Uterus (tissue), 4 donors: Measurements from ENCODE around the gene ZDHHC11B. TPM values are rescaled to one million over a fixed set of nuclear protein-coding genes. Genes with fewer than 3 reads are reported as not detected.

Source experiments
- DNase-seq, 2 donors: peaks; one replicate each; pipeline ENCODE4 v3.0.0-alpha.2; 2019 to 2020
- H3K27ac ChIP-seq, 2 donors: fragments of 200-600 bp; sonication (generic); 1 replicate in 1 of 2; 2 replicates in 1 of 2; pipeline ENCODE4 v1.5.1; 2016 to 2018
- H3K27me3 ChIP-seq, 2 donors: fragments of 200-600 bp; sonication (generic); one replicate each; pipeline ENCODE4 v1.5.1; 2018 to 2019; ENCODE audit warnings: control low read depth in 1 of 2
- H3K36me3 ChIP-seq, 2 donors: fragments of 200-600 bp; sonication (generic); one replicate each; pipeline ENCODE4 v1.5.1; 2019; ENCODE audit warnings: control low read depth in 1 of 2
- H3K4me1 ChIP-seq, 2 donors: fragments of 200-600 bp; sonication (generic); one replicate each; pipeline ENCODE4 v1.5.1; 2018 to 2019; ENCODE audit warnings: control low read depth in 1 of 2
- H3K4me3 ChIP-seq, 2 donors: fragments of 200-600 bp; sonication (generic); 1 replicate in 1 of 2; 2 replicates in 1 of 2; pipeline ENCODE4 v1.5.1; 2018 to 2019; ENCODE audit warnings: mild to moderate bottlenecking in 1 of 2
- H3K9me3 ChIP-seq, 2 donors: fragments of 200-600 bp; sonication (generic); one replicate each; pipeline ENCODE4 v1.5.1; 2019; ENCODE audit warnings: control low read depth in 1 of 2
- POLR2A ChIP-seq, 2 donors: fragments of 450-650 bp; IDR thresholded peaks; one replicate each; pipeline ENCODE4 v1.6.1; 2016; ENCODE audit warnings: antibody characterized with exemption in 2 of 2, mild to moderate bottlenecking in 1 of 2, moderate library complexity in 1 of 2
- intact Hi-C: fragments of 100-400 bp; cut with DNase I; formaldehyde crosslinking; loops from one replicate; pipeline ENCODE4 v1.15.1; 2023; ENCODE audit warnings: low total_unique reads
- total RNA-seq, 4 donors: library from RNA; depleted of rRNA in 3 of 4; stranded (reverse); fragments of >200 nt in 3 of 4; gene quantifications; one replicate each; pipeline versions ENCODE4 v1.1.0 to v1.2.4, GENCODE V29; 2014 to 2023
- TF ChIP-seq, protein P1 (sequence below), 4 experiments: fragments of 200-600 bp in 2 of 4; fragments of 450-650 bp in 2 of 4; sonication (generic) in 2 of 4; IDR thresholded peaks; one replicate each; pipeline ENCODE4 v1.5.1; 2016 to 2019; ENCODE audit warnings: antibody characterized with exemption in 4 of 4, mild to moderate bottlenecking in 2 of 4, moderate library complexity in 1 of 4
- donor health status: DM: yes; HTN: yes; CAD: no.

The ZDHHC11B gene
- total RNA-seq, 4 donors from 2014 or later = under 0.01 to 15.1 (median 1.5) TPM

DNA sequence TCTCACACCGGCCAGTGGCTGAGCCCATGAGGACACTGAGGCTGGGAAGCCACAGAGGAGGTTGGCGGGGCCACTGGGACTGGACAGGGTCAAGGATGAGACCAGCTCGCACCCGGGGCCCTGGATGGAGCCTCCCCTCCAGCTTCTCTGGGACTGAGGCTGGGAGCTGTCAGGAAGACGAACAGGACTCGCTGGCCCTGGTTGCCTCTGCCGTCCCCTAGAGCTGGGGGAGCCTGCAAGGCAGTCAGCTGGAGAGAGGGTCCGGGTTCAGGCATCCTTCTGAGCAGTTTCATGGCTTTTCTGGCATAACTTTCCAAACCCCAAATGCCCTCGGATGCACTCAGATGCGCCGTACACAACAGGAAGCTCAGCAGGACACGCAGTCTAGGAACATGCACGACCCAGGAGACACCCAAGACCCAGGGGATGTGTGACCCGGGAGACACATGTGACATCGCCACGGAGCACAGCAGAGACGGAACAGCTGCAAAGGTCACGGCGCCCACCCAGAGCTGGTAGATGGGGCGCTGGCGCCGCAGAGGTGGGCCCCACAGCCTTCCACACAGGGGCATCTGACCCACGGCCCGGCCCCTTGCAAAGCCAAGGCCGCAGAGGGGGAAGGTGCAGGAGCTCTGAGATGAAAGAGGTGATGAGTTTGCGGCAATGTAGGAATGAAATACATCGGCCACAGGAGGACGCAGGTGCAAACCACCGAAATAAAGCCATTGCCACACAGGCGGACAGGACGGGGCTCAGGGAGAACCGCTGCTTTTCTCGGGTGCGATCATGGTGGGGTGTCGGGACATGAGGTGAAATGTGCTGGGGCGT lies 108.4 kb downstream of the ZDHHC11B start:
- intact Hi-C loops = loop anchor here (10.0 kb wide), 1 partner anchor 229 kb away; no protein-coding TSS in a partner anchor
- DNase-seq = peak; percentile 9 to 12
- peaks cover 0 to 24% of the 10 kb centered on the region in 2 donors for H3K4me1 ChIP-seq

GRCh38 chr5:675111-675870 lies 109.2 kb downstream of the ZDHHC11B start:
- TF ChIP-seq POLR2A (IDR thresholded peaks at IDR 0.05) = no peak
- TF ChIP-seq, protein P1, sequence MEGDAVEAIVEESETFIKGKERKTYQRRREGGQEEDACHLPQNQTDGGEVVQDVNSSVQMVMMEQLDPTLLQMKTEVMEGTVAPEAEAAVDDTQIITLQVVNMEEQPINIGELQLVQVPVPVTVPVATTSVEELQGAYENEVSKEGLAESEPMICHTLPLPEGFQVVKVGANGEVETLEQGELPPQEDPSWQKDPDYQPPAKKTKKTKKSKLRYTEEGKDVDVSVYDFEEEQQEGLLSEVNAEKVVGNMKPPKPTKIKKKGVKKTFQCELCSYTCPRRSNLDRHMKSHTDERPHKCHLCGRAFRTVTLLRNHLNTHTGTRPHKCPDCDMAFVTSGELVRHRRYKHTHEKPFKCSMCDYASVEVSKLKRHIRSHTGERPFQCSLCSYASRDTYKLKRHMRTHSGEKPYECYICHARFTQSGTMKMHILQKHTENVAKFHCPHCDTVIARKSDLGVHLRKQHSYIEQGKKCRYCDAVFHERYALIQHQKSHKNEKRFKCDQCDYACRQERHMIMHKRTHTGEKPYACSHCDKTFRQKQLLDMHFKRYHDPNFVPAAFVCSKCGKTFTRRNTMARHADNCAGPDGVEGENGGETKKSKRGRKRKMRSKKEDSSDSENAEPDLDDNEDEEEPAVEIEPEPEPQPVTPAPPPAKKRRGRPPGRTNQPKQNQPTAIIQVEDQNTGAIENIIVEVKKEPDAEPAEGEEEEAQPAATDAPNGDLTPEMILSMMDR (IDR thresholded peaks at IDR 0.05) = no peak
- Histone ChIP-seq H3K4me1 (peaks cover 0 to 24% of the 10 kb centered on the region in 2 donors), H3K36me3 (no peaks in the 10 kb centered on the region), H3K27me3 (no peaks in the 10 kb centered on the region), H3K27ac (no peak overlapping the region), H3K4me3 (no peak overlapping the region), H3K9me3 (no peaks in the 10 kb centered on the region)
- peak; percentile 11 to 13 for DNase-seq
- intact Hi-C loops = loop anchor here (10.0 kb wide), 1 partner anchor 230 kb away; no protein-coding TSS in a partner anchor

More for the DNA sequence above, 108.4 kb downstream of the ZDHHC11B start:
- Histone ChIP-seq H3K36me3 (no peaks in the 10 kb centered on the region), H3K27ac (no peak overlapping the region), H3K9me3 (no peaks in the 10 kb centered on the region), H3K27me3 (no peaks in the 10 kb centered on the region), H3K4me3 (no peak overlapping the region)
- TF ChIP-seq, protein P1 (IDR thresholded peaks at IDR 0.05) = no peak
- TF ChIP-seq POLR2A (IDR thresholded peaks at IDR 0.05) = no peak

DNA sequence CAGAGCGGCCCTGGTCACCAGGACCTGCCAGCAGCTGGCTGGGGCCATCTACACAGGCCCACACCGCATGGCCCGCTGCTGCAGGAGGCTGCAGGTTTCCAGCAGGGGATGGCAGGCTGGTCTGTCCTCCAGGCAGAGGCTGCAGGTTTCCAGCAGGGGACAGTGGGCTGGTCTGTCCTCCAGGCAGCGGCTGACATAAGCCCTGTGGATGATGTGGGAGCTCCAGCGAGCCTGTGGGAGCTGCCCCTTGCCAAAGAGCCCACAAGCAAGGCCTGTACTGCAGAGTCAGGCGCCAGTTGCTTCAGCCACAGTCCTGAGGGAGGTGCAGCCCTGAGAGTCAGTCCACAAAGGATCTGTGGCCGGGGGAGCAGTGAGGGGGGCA lies 109.9 kb downstream of the ZDHHC11B start:
- Histone ChIP-seq H3K9me3 (no peaks in the 10 kb centered on the region), H3K27me3 (no peaks in the 10 kb centered on the region), H3K4me3 (no peak overlapping the region), H3K4me1 (peaks cover 0 to 24% of the 10 kb centered on the region in 2 donors), H3K27ac (no peak overlapping the region), H3K36me3 (no peaks in the 10 kb centered on the region)
- intact Hi-C loops = loop anchor here (10.0 kb wide), 1 partner anchor 230 kb away; no protein-coding TSS in a partner anchor
- TF ChIP-seq, protein P1 (IDR thresholded peaks at IDR 0.05) = no peak
- no peak for TF ChIP-seq POLR2A (IDR thresholded peaks at IDR 0.05)
- DNase-seq = no peak

DNA sequence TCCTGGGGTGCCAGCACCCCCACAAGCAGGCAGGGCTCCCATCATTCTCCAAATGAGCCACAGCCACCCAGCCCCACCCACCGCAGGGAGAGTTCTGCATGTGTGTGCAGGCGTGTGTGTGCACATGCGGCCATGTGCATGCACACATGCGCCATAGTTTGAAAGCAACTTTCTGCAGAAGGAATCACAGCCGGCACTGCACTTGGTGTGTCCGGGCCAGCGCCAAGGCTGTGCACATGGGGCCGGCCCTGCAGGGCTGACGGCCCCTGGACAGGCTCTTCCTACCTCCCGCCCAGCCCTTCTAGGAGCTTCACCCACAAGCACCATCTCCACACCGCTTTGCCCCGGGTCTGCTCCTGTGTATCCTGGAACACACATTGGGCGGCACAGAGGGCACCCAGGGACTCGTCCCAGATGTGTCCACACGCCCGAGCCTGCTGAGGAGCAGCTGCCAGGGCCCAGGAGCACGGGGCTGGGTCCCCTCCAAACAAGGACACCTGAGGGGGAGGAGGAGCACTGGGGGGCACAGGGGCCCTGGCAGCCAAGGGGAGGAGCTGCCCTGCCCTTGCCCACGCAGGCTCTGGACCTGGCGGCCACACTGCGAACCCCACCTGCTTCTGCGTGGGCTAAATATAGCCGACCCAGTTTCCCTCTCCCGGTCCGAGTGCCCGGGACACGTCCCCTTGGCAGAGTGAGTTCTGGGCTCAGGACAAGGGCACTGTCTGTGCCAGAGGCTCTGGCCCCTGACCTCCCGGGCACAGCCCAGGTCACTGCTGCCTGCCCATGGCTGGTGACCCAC lies 110.5 kb downstream of the ZDHHC11B start:
- Histone ChIP-seq H3K36me3 (no peaks in the 10 kb centered on the region), H3K27me3 (no peaks in the 10 kb centered on the region), H3K9me3 (no peaks in the 10 kb centered on the region), H3K27ac (no peak overlapping the region), H3K4me1 (peaks cover 0 to 24% of the 10 kb centered on the region in 2 donors), H3K4me3 (no peak overlapping the region)
- intact Hi-C loops = loop anchor here (10.0 kb wide), 1 partner anchor 231 kb away; no protein-coding TSS in a partner anchor
- TF ChIP-seq, protein P1 (IDR thresholded peaks at IDR 0.05) = no peak
- no peak for TF ChIP-seq POLR2A (IDR thresholded peaks at IDR 0.05)
- no peak for DNase-seq
